ENCODE results near the gene ROBO3. TPM values are rescaled to one million over a fixed set of nuclear protein-coding genes. Genes with fewer than 3 reads are reported as not detected.

Gene ROBO3
- total and polyA plus RNA-seq, 2 of the 8 experiments (the other 6 are each of a cell fraction or from before 2014, with no cell fraction given), result 12.1 to 24.6 TPM

GRCh38 chr11:124923296-124923695, 58.1 kb downstream of the ROBO3 start:
- no peak for DNase-seq (ENCODE audit: low read depth in 1 of 2, low spot score in 2 of 2)
- Histone ChIP-seq H3K79me1 (ENCODE audit: low read depth, low read length) (no peaks in the 10 kb centered on the region), H2BK120ac (replicated peaks; ENCODE audit: low read depth, low read length) (no peak overlapping the region), H4K5ac (ENCODE audit: insufficient read length, low read depth, low read length) (no peak overlapping the region), H3K4me1 (replicated peaks in 1 of 4; ENCODE audit: control insufficient read depth in 3 of 4, insufficient read depth in 4 of 4, low read length in 3 of 4) (peaks cover 0 to 4% (median 2%) of the 10 kb centered on the region in 4 experiments; a peak in 3 of 7 replicates), H4K8ac (ENCODE audit: extremely low read depth, insufficient read depth, low read length) (no peak overlapping the region; the same call in 1 of the 2 replicates), H2BK15ac (ENCODE audit: low read length) (no peak overlapping the region), H2AFZ (ENCODE audit: low read length) (no peak overlapping the region), H3K27ac (ENCODE audit: low read depth, low read length) (no peak overlapping the region), H2BK20ac (ENCODE audit: low read length) (no peak overlapping the region), H3K4ac (replicated peaks; ENCODE audit: insufficient read length, low read depth, low read length) (no peak overlapping the region), H3K23ac (ENCODE audit: insufficient read length) (no peak overlapping the region), H3K4me3 (ENCODE audit: extremely low read depth in 1 of 4, insufficient read depth in 2 of 4, low read depth in 3 of 4, low read length in 4 of 4) (no peak overlapping the region), H3K79me2 (ENCODE audit: control insufficient read depth in 1 of 2, insufficient read depth in 2 of 2, low read length in 2 of 2) (no peaks in the 10 kb centered on the region), H2BK5ac (ENCODE audit: low read depth, low read length) (no peak overlapping the region), H3K18ac (ENCODE audit: extremely low read depth, low read length) (no peak overlapping the region), H4K20me1 (replicated peaks in 1 of 2; ENCODE audit: control insufficient read depth in 1 of 2, insufficient read depth in 2 of 2, low read length in 2 of 2) (no peaks in the 10 kb centered on the region), H3K4me2 (ENCODE audit: insufficient read depth in 1 of 2, low read depth in 2 of 2, low read length in 2 of 2) (no peak overlapping the region), H3K36me3 (ENCODE audit: control insufficient read depth in 2 of 4, insufficient read depth in 4 of 4, low read length in 3 of 4) (no peaks in the 10 kb centered on the region), H3K23me2 (ENCODE audit: low read depth, low read length) (peaks cover 7% of the 10 kb centered on the region), H3K9ac (replicated peaks in 1 of 4; ENCODE audit: extremely low read depth in 1 of 4, low read depth in 3 of 4, low read length in 3 of 4) (no peak overlapping the region), H2BK12ac (ENCODE audit: low read depth, low read length) (no peak overlapping the region), H2AK5ac (ENCODE audit: low read depth, low read length) (no peak overlapping the region), H4K91ac (replicated peaks; ENCODE audit: insufficient read length, low read length) (no peak overlapping the region), H3K56ac (replicated peaks; ENCODE audit: insufficient read length, low read depth, low read length) (no peak overlapping the region), H3K14ac (ENCODE audit: insufficient read length) (no peak overlapping the region), H3K9me3 (ENCODE audit: insufficient read depth in 2 of 2, low read depth in 1 of 2, low read length in 1 of 2) (no peaks in the 10 kb centered on the region), H3K27me3 (replicated peaks in 1 of 4; ENCODE audit: control insufficient read depth in 3 of 4, extremely low read depth in 1 of 4, insufficient read depth in 3 of 4, low read length in 3 of 4) (peaks cover 9 to 59% (median 43%) of the 10 kb centered on the region in 4 experiments)
- CTCF ChIA-PET (ENCODE audit: partially characterized antibody), result interaction anchor here (2.7 to 6.0 kb wide), 3 partner anchors 13 to 86 kb away, joined by 8 to 38 read pairs (median 16); partner anchors contain the start of gene HEPACAM
- no peak for FAIRE-seq
- POLR2A ChIA-PET (ENCODE audit: partially characterized antibody), result no interaction called here
- TF ChIP-seq TBP (IDR thresholded peaks at IDR 0.05; ENCODE audit: low read depth, low read length) (no peak), FOSL1 (IDR thresholded peaks at IDR 0.05; ENCODE audit: insufficient read depth, low read depth, low read length) (no peak), CHD1 (IDR thresholded peaks at IDR 0.05; ENCODE audit: low read depth, low read length) (no peak), POLR2A (IDR thresholded peaks at IDR 0.05; ENCODE audit: control extremely low read depth in 1 of 2, low read depth in 2 of 2, low read length in 2 of 2) (no peak), RFX5 (IDR thresholded peaks at IDR 0.05; ENCODE audit: borderline replicate concordance, low read depth, low read length) (no peak), TCF12 (IDR thresholded peaks at IDR 0.05; ENCODE audit: low read depth, low read length) (no peak), MAX (IDR thresholded peaks at IDR 0.05) (no peak), KDM1A (IDR thresholded peaks at IDR 0.05; ENCODE audit: borderline replicate concordance, low read length) (no peak), EP300 (IDR thresholded peaks at IDR 0.05; ENCODE audit: borderline replicate concordance in 1 of 2, low read depth in 2 of 2, low read length in 2 of 2) (no peak), CBX5 (IDR thresholded peaks at IDR 0.05; ENCODE audit: low read depth, low read length) (no peak), KDM4A (IDR thresholded peaks at IDR 0.05; ENCODE audit: low read depth, low read length, severe bottlenecking) (no peak), USF2 (IDR thresholded peaks at IDR 0.05; ENCODE audit: low read length) (no peak)

Measured in H1 (cell line).